Osteoblast (primary cell): Measurements from ENCODE around the gene KCNAB1. TPM values are rescaled to one million over a fixed set of nuclear protein-coding genes. Genes with fewer than 3 reads are reported as not detected.

ENCODE experiments used
- DNase-seq: peaks from one replicate; pipeline ENCODE4 v3.0.0; 2011; ENCODE audit warnings: low spot score, mixed read lengths; ENCODE audit not compliant: insufficient read length; ENCODE audit errors: missing footprints
- H2AFZ ChIP-seq: 2 replicates; pipeline ENCODE4 v1.6.0; 2011; ENCODE audit warnings: mild to moderate bottlenecking, low read length
- H3K27ac ChIP-seq: 2 replicates; pipeline ENCODE4 v1.5.1; 2011; ENCODE audit warnings: mild to moderate bottlenecking, low read depth, low read length, moderate library complexity
- H3K27me3 ChIP-seq: 2 replicates; pipeline ENCODE4 v1.6.0; 2012; ENCODE audit warnings: mild to moderate bottlenecking, control low read depth, inconsistent platforms, low read length, moderate library complexity; ENCODE audit not compliant: insufficient read depth
- H3K36me3 ChIP-seq: 2 replicates; pipeline ENCODE4 v1.5.1; 2011; ENCODE audit warnings: mild to moderate bottlenecking, low read length, control low read depth, moderate library complexity; ENCODE audit not compliant: insufficient read depth
- H3K4me1 ChIP-seq: 2 replicates; pipeline ENCODE4 v1.5.1; 2011; ENCODE audit warnings: mild to moderate bottlenecking, low read length, control low read depth, moderate library complexity; ENCODE audit not compliant: insufficient read depth
- H3K4me2 ChIP-seq: 2 replicates; pipeline ENCODE4 v1.6.0; 2011; ENCODE audit warnings: mild to moderate bottlenecking, low read length; ENCODE audit not compliant: insufficient read depth
- H3K4me3 ChIP-seq: fragments of 200-600 bp; sonication (generic); 3 replicates; pipeline ENCODE4 v1.5.1; 2012; ENCODE audit warnings: mild to moderate bottlenecking, low read length, inconsistent platforms; ENCODE audit not compliant: insufficient read depth
- H3K79me2 ChIP-seq: 2 replicates; pipeline ENCODE4 v1.6.0; 2012; ENCODE audit warnings: mild to moderate bottlenecking, low read length, control low read depth, inconsistent platforms; ENCODE audit not compliant: insufficient read depth
- H3K9me3 ChIP-seq: 2 replicates; pipeline ENCODE4 v1.5.1; 2011; ENCODE audit warnings: low read depth, low read length, control low read depth
- H4K20me1 ChIP-seq: 2 replicates; pipeline ENCODE4 v1.6.0; 2012; ENCODE audit warnings: mild to moderate bottlenecking, low read length, control low read depth; ENCODE audit not compliant: insufficient read depth
- total RNA-seq: library from RNA; depleted of rRNA; stranded (reverse); fragments of >200 nt; gene quantifications from 2 replicates; pipeline ENCODE4 v1.2.3, GENCODE V29; 2012
- TF ChIP-seq, protein P1 (sequence below): IDR thresholded peaks from 2 replicates; pipeline ENCODE4 v1.5.1; 2011; ENCODE audit warnings: mild to moderate bottlenecking, low read depth, low read length, moderate library complexity; ENCODE audit errors: extremely low read depth

The KCNAB1 gene
- total RNA-seq, 1 donor: 0.36 TPM

DNA sequence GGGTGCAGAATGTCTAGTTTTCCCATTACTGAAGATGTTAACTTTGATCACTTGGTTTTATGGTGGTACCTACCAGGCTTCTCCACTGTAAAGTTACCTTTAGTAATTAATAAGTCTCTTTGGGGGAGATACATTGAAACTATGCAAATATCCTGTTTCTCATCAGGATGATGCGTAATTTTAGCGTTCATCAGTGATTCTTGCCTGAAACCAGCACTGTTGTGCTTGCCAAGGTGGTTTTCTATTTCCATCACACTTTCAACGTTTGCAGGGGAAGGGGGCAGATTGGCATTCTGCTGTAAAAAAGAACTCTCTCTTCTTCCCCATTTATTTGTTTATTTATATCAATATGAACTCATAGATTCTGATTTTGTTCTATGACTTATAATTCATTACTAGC lies 373.5 kb downstream of the KCNAB1 start:
- Histone ChIP-seq H3K27me3 (no peaks in the 10 kb centered on the region), H3K9me3 (peaks cover 1% of the 10 kb centered on the region), H2AFZ (no peak overlapping the region), H3K79me2 (no peaks in the 10 kb centered on the region), H3K4me3 (no peak overlapping the region), H3K36me3 (no peaks in the 10 kb centered on the region), H3K4me2 (no peak overlapping the region), H3K4me1 (peaks cover 33% of the 10 kb centered on the region), H4K20me1 (no peaks in the 10 kb centered on the region), H3K27ac (no peak overlapping the region)
- DNase-seq: no peak
- TF ChIP-seq, protein P1, sequence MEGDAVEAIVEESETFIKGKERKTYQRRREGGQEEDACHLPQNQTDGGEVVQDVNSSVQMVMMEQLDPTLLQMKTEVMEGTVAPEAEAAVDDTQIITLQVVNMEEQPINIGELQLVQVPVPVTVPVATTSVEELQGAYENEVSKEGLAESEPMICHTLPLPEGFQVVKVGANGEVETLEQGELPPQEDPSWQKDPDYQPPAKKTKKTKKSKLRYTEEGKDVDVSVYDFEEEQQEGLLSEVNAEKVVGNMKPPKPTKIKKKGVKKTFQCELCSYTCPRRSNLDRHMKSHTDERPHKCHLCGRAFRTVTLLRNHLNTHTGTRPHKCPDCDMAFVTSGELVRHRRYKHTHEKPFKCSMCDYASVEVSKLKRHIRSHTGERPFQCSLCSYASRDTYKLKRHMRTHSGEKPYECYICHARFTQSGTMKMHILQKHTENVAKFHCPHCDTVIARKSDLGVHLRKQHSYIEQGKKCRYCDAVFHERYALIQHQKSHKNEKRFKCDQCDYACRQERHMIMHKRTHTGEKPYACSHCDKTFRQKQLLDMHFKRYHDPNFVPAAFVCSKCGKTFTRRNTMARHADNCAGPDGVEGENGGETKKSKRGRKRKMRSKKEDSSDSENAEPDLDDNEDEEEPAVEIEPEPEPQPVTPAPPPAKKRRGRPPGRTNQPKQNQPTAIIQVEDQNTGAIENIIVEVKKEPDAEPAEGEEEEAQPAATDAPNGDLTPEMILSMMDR: no peak

DNA sequence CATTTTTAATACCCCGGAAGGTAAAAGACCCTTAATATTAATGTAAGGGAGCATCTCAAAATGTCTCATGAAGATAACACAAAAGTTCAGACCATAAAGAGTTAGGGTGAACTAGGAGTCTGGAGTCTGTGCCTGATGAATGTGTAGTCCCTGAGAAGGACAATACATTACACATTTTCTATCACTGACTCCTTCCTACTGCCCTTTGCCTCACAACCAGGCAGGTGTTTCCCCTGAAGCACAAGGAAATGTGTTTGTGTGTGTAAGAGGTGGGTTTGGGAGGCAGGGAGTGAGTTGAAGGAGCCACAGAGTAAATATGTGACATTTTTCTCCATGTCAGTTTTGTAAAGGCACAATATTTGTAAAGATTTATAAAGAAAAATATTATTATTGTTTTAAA lies 375.4 kb downstream of the KCNAB1 start:
- no peaks in the 10 kb centered on the region for H3K79me2 ChIP-seq
- no peak overlapping the region for H3K4me3 ChIP-seq
- H3K4me1 ChIP-seq: peaks cover 21% of the 10 kb centered on the region
- H3K4me2 ChIP-seq: no peak overlapping the region
- TF ChIP-seq, protein P1: no peak
- no peaks in the 10 kb centered on the region for H3K36me3 ChIP-seq
- no peak for DNase-seq
- no peak overlapping the region for H2AFZ ChIP-seq
- no peaks in the 10 kb centered on the region for H3K27me3 ChIP-seq
- H3K9me3 ChIP-seq: peaks cover 1% of the 10 kb centered on the region
- H4K20me1 ChIP-seq: no peaks in the 10 kb centered on the region
- H3K27ac ChIP-seq: no peak overlapping the region

DNA sequence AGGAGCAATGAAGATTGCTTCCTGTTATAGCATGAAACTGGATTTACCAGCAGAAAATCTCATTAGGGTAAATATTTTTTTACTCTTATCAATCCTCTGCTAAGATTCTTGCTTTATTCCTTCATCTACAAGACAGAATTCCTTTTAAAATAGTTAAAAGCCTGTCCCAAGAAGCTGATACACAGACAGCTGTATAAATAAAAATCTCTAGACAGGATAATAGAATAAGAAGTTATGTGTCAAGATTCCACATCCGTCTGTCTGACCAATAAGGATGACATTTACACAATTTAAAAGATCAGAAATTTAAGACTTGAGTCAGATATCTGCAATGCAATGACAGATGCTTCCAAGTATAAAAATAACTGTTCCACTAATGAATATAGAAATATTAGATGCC lies 376.9 kb downstream of the KCNAB1 start:
- Histone ChIP-seq H2AFZ (no peak overlapping the region), H3K4me2 (no peak overlapping the region), H3K4me3 (no peak overlapping the region), H4K20me1 (no peaks in the 10 kb centered on the region), H3K27ac (peak overlapping the region; percentile 65), H3K9me3 (peaks cover 1% of the 10 kb centered on the region), H3K79me2 (no peaks in the 10 kb centered on the region), H3K36me3 (no peaks in the 10 kb centered on the region), H3K27me3 (no peaks in the 10 kb centered on the region), H3K4me1 (peaks cover 18% of the 10 kb centered on the region)
- no peak for DNase-seq
- TF ChIP-seq, protein P1: no peak

DNA sequence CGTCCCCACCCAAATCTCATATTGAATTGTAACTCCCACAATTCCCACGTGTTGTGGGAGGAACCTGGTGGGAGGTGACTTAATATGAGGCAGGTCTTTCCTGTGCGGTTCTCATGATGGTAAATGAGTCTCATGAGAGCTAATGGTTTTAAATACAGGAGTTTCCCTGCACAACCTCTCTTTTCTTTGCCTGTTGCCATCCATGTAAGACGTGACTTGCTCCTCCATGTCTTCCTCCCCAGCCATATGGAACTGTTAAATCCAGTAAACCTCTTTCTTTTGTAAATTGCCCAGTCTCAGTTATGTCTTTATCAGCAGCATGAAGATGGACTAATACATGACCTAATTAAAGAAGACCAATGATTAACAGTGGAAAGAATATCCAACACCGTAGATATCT lies 377.9 kb downstream of the KCNAB1 start:
- Histone ChIP-seq H3K27ac (no peak overlapping the region), H4K20me1 (no peaks in the 10 kb centered on the region), H3K9me3 (peaks cover 1% of the 10 kb centered on the region), H3K79me2 (no peaks in the 10 kb centered on the region), H3K27me3 (no peaks in the 10 kb centered on the region), H3K4me3 (no peak overlapping the region), H3K4me2 (no peak overlapping the region), H3K4me1 (peaks cover 13% of the 10 kb centered on the region), H3K36me3 (no peaks in the 10 kb centered on the region), H2AFZ (no peak overlapping the region)
- DNase-seq: no peak
- TF ChIP-seq, protein P1: no peak
